Camera-type eye (tissue), 1 donor: ENCODE results near the gene MON1A. TPM values are rescaled to one million over a fixed set of nuclear protein-coding genes. Genes with fewer than 3 reads are reported as not detected.

Experiments used
- total RNA-seq: library from RNA; depleted of rRNA; stranded (reverse); fragments of >200 nt; gene quantifications from one replicate; pipeline ENCODE4 v1.2.3, GENCODE V29; 2014

The MON1A gene, protein sequence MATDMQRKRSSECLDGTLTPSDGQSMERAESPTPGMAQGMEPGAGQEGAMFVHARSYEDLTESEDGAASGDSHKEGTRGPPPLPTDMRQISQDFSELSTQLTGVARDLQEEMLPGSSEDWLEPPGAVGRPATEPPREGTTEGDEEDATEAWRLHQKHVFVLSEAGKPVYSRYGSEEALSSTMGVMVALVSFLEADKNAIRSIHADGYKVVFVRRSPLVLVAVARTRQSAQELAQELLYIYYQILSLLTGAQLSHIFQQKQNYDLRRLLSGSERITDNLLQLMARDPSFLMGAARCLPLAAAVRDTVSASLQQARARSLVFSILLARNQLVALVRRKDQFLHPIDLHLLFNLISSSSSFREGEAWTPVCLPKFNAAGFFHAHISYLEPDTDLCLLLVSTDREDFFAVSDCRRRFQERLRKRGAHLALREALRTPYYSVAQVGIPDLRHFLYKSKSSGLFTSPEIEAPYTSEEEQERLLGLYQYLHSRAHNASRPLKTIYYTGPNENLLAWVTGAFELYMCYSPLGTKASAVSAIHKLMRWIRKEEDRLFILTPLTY
- total RNA-seq, result 8.0 TPM

DNA sequence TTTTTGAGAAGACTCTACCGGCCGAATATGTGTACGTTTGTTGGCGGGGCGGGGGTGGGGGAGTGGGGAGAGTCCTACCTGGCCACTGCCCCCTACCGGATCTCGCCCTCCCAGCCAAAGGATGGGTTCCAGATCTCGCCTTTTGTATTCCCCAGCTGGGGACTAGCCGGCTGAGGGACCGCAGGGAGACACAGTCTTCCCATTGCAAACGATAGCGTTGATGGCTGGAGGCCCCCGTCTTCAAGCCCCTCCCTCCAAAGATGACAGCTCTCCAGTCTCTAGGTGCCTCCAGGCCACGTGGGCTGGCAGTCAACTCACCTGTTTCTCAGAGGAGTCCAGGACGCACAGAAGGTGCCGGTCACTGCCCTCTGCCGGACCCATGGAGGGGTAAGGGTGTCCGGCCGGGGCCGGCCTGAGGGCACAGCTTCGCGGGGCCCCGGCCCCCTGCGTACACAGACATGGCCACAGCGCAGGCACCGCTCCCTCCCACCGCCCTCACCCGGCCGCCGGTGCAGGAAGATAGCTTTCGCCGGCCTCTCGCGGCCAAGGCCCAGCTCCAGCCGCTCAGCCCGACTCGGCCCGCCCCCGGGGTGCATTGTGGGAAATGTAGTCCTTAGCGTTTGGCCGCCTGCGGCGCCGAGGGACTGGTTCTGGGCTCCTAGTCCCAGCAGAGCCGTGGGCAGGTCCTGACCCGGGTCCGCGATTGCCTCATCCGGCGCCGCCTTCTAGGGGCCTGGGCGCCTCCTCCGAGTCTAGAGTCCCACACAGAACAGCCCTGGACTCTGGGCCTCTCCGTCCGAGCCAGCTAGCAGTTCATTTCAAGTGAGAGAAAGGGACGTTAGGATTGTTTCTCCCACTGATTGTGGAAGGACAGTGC is at the start of gene MON1A:
Gene MON1A, minus strand, starts transcription at position 521 of the 877 bp plus-strand sequence. CDS start 16,465 bp downstream, outside the sequence.

DNA sequence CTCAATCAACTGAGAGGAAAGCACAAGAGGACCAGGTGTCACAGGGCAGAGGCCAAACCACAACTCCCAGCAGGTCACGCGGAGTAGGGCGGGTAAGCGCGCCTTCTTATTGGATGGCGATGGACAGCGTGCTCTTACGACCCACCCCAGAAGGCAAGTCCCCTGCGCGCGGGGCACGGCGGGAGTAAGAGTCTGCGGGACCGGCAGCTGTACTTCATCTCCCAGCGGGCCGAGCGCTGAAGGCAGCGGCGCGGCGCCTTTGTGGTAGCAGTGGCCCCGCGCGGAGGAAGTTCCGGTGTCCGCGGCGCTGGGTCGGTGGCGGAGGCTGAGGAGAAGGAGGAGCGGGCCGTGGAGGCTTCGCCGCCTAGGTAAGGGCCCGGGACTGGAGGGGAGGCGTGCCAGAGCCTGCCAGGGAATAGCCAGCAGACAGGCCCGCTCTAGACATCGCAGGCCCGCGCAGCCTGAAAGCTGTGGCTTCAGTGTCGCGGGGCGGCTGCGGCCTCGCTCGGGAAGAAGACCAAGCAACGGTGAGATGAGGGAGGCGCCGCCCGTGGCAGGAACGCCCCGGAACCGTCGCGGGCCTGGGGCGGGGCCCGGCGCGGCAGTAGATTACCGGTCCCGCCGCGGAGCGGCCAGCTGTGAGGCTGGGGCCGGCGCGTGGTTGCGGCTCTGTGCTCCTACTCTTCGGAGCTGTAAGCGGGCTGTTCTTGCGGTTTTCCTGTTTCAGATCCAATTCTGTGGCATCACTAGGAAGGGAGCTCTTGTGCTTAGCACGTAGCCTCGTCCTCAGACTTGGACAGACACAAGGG is 10.5 kb upstream of the MON1A start, which contains the start of gene RBM6:
Gene RBM6, plus strand, starts transcription at position 293 of the 809 bp plus-strand sequence. CDS start 22,492 bp downstream, outside the sequence.

DNA sequence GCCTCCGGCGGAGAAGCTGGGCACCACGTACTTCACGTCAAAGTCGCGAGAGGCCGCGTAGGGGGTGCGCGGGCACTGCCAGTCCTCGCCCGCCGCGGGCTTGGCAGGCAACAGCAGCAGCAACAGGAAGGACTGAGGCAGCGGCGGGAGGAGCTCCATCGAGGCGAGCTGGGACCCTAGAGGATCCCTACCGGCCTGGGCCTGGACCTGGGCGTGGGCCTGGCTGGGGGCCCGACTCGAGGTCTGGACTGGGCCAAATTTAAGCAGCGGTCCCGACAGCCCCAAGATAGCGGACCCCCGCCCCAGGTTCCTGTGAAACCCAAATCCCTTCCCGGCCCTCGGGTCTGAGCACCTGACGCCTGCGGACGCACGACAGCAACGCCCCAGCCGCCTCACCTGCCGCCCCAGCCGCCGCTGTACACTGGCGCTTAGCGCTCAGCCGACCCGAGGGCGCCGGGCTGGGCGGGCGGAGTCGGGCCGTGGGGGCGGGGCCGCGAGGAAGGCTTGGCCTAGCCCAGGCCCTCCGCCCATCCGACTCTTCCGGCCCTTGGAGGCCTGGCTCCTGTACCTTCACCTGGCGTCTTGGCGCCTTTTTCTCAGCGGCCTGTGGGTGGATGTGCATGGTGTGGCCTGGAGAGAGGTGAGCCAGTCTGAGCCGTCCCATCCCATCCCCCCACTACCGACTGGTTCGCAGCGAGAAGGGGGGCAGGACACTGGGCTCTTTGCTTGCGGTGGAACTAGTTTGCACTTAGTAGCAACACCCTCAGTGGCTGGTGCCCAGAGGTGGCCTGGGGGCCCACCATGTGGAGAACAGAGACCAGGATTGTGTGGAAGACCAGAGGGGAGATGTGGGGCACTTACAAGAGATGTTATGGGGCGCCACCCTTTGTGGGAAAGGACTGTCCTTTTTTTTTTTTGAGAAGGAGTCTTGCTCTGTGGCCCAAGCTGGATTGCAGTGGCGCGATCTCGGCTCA is 25.9 kb downstream of the MON1A start, which contains the start of gene MST1R:
Gene MST1R, minus strand, starts transcription at position 423 of the 974 bp plus-strand sequence. Its CDS starts 264 bp downstream, at position 159.

DNA sequence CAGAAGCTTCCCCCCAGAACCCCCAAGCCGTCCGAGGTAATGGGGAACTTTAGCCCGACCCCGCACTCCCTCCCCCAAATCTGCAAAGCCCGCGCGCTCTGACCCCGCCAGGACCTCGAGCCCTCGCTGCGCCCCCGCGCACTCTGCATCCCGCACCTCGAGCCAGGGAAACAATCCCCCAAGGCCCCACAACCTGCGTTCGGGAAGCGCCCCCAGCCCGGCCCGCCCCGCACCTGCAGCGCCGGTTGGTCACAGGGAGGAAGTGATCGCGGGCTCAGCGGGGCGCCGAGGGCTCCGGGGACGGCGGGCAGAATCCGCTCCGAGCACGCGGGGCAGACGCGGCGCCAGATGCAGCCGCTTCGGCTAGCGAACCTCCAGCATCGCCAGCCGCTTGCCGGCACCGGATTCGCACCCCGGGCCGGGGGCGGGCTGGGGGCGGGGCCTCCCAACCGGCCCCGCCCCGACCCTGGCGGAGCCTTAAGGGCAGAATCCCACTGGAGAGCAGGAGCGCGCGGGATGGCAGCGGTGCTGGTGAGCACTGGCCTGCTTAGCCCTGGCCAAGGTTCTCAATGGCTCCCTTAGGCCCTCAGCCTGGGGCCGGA is 60.0 kb downstream of the MON1A start, which contains the start of gene CAMKV:
Gene CAMKV, minus strand, starts transcription at position 382 of the 602 bp plus-strand sequence. CDS start 7,518 bp downstream, outside the sequence.

Other genes starting within 250 kb of the MON1A start
- 12.4 TPM for gene MST1, start 240.3 kb downstream of the MON1A start, total RNA-seq
- gene RNF123, start 240.3 kb downstream of the MON1A start, total RNA-seq, result 31.6 TPM
- not detected for gene AMIGO3, start 210.1 kb downstream of the MON1A start, total RNA-seq
- 19.8 TPM for gene GMPPB, start 205.9 kb downstream of the MON1A start, total RNA-seq
- 68.8 TPM for gene IP6K1, start 143.3 kb downstream of the MON1A start, total RNA-seq
- not detected for gene CDHR4, start 129.9 kb downstream of the MON1A start, total RNA-seq
- gene INKA1, start 126.5 kb downstream of the MON1A start, total RNA-seq, result 3.4 TPM
- 28.0 TPM for gene UBA7, start 115.9 kb downstream of the MON1A start, total RNA-seq
- 3.8 TPM for gene TRAIP, start 73.2 kb downstream of the MON1A start, total RNA-seq
- gene CAMKV, start 59.9 kb downstream of the MON1A start, total RNA-seq, result 10.6 TPM
- 1.8 TPM for gene MST1R, start 25.9 kb downstream of the MON1A start, total RNA-seq
- gene RBM6, start 10.3 kb upstream of the MON1A start, total RNA-seq, result 173 TPM
- 451 TPM for gene RBM5, start 159.1 kb upstream of the MON1A start, total RNA-seq
- 60.7 TPM for gene SEMA3F, start 225.5 kb upstream of the MON1A start, total RNA-seq